CD1c-positive myeloid dendritic cell (primary cell): ENCODE data around the gene PSMA6.
"Not testable (repeated sequence)": the region's sequence is repeated elsewhere in the genome, so short reads cannot be mapped to it uniquely, and the experiment has no call there.

Experiments used
- DNase-seq: peaks from one replicate; pipeline ENCODE4 v3.0.0-alpha.2; 2016; ENCODE audit errors: extremely low spot score

The PSMA6 gene

DNA sequence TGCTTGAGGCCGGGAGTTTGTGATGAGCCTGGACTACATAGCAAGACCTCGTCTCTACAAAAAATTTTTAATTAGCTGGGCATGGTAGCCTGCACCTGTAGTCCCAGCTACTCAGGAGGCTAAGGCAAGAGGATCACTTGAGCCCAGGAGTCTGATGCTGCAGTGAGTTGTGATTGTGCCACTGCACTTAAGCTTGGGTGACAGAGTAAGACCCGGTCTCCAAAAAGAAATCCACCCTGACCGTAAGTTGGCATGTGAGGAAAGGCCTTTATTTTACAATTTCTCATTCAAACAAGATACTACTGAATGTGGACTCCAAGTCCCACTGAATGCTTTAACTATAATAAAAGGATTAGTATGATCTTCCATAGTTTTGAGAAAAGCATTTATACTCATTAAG lies 27.3 kb downstream of the PSMA6 start:
- no peak for DNase-seq

DNA sequence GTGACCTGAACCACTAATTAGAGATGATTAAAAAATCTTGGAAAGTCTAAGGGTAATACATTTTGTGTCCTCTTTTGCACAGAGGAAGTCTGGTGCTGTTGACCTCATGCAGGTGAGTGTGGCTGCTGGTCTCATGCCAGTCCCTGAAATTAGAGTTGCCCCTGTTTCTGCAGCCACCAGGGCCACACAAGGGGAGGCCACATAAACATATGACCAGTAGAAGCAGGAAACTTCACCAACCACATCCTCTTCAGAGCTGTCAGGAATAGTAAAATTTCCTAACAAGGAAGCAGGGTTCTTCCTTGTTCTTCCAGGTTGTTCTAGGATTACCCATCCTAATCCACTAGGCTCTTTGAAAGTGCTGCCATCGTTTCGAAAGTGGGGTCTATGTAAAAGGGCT lies 28.3 kb downstream of the PSMA6 start:
- DNase-seq = no peak

DNA sequence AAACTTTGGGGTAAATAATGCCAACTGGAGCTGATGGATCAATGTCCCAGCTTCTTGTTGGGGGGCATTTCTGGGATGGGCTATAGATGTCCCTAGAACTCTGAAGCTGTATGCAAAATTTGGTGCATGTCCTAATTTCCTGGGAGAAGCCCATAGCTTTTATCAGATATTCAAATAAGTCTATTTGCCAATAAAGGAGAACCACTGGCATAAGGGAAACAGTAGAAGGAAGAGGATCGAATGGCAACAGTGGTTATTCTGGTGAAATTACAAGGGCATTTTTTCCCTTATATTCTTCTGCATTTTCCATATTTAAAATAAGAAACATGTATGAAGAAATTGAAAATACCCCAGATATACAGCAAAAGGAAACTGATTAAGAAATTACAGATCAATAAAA lies 34.2 kb downstream of the PSMA6 start:
- DNase-seq = no peak

DNA sequence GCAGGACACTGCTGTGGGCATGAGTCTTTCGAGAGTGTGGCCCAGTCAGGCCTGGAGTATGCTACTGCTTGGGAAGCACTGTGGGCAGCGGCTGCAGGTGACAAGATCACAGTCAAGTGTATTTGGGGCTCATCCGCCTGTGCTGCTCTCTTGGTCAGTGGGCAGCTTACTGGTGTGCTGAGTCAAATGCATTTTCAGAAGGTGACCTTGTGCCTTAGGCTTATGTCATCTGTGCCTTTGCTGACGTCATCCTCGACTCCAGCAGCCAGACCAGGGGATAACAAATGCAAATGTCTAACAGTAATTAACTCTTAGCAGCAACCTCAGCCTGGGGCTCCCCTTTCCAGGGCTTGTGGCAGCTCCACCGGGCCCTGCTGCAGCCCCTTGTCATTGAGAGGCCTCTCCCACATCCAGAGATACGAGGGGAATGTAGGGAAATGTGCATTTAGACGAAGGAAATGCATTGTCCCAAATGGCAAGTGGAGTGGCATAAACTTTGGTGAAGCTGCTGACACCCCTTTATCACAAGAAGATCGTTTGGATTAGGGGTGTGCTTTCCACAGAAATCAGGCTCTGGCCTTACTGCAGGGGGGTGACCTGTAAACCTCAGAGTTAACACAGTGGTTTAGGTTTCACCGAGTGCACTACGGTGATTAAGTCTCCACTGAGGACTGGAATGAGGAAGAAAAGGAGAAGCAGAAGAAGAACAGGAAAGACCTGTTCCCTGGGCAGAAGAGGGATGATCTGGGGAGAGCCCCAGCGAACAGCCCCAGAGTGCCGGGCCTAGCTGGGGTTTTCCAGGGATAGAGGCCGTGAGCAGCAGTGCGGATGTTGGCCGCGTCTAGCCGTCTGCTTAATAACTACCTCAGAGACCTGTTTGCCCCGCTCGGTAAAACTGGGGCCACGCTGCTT lies 39.7 kb downstream of the PSMA6 start:
- DNase-seq = peak; percentile 61

DNA sequence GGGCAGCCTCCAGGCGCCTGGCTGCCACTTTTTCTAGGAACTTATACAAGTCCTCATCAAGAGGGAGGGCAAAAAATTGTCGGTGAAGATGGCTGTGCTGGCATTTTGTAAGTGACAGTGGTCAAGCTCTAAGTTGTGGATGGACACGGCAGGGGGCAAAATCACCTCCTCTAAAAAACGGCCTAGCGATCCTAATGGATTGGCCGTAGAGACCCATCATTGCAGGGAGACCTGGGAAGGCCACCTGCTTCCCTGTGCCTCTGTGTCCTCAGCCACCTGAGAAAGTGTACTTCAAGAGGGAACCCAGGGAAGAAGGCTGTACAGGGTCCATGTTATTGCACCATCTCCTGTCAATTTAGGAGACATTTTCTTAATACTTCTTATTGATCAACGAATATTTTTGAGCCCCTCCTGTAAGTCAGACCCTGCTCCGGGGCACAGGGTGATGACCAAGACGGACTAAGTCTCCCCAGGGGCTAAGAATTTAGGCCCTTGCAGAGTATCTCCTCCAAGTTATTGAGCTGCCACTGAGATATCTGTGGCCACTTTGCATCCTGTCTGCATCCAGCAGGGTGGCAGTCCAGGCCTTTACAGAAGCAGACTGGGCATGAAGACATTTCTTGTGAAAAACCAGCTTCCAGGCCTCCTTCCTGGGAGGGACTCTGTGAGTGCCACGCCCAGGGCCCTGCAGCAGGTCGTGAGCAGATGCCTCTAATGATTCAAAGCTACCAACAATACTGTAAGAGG lies 40.5 kb downstream of the PSMA6 start:
- DNase-seq = peak; percentile 69

DNA sequence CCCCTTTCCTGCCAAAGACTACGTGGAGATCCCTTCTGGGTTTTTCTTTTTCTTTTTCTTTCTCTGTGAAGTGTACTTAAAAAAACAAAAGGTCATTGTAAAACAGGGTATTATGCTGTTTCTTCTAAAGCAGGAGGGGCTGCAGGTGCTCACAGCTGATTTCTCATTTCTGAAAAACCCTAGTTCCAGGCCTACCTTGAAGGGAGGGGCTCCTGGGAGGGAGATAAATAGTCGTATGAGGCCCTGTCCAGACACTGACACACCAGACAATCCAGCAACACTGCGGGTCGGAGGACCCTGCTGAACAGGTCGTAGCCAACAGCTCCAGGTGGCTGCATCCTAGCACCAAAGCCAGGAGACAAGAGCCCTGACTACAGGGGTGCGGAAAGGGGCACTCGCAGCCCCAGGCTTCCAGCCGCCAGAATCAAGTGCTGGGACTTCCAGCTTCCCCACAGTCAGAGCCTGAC lies 41.1 kb downstream of the PSMA6 start:
- DNase-seq = no peak

DNA sequence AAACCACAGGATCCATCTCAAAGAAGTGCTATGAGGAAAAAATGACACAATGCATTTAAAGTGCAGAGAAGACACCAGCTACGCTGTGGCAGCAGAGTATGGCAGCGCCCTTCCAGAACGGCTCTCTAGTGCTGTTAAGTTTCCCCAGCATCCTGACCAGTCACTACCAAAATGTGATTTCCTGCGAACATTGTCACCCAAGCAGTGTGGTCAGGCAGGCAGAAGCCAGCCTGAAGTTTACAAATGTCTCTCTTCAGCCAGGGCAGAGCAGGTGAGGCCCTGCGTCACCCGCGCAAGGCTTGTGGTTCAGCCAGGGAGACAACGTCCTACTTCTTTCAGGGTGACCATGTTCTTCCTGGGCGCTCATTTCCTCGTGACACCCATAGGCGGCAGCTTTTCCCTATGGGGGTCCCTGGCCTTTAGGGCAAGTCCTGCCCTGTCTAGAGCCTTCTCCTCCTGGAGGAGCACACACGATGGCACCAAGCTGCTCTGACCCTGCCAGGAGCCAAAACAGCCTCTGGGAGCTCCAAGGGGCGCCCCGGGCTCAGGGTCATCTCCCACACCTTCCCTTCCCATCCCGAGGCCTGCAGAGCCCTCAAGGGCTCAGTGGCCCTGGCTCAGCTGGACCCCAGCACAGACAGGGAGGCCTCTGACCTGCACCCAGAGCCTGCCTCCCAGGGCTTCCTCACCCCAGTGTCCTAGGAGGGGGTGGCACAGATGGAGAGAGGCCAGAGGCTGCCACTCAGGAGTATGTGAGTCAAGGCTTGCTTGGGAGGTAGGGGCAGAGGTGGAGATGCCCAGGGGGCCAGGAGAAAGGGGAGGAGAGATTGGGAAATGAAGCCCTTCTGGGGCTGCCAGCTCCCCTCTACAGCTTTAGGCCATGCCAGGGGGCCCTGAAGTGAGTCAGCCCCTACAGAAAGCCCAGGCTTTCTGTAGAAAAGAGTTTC lies 41.9 kb downstream of the PSMA6 start:
- no peak for DNase-seq

DNA sequence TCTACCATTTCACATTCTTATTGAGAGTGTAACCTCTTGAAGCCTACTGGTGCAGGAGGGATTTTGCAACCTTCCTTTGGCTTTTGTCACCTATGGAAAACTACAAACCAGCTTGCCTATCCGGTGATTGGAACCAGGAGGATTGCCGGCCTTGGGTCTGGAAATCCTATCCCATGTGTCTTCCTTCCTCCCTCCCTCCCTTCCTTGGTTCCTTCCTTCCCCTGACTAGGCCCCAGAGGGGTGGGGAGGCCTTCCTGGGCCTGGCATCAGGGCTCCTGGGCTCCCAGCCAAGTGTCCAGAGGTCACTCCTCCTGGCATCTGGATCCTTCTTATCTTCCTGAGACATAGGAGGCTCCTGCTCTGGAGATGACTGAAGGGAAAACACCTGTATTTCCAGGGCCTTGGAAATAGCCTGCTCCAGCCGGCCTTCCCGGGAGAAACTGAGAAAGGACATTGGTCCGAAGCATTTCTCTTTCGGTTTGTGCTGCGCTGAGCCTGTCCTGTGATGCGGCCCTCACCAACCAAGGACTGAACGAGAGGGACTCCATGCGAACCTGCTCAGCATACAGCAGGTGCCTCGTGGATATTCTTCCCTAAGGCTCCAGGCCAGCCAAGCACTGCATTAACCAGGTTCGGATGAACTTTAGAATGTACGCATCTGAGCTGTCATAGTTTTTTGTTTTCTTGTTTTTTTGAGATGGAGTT lies 43.4 kb downstream of the PSMA6 start:
- DNase-seq = no peak

DNA sequence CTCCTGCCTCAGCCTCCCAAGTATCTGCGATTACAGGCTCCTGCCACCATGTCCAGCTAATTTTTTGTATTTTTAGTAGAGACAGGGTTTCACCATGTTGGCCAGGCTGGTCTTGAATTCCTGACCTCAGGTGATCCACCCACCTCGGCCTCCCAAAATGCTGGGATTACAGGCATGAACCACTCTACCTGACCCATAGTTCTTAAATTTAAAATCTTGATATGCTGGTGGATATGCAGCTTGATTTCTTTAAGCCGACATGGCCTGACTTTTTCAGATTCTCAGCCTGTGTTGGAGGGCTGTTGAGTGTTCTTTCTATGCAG lies 44.0 kb downstream of the PSMA6 start:
- DNase-seq = not testable (repeated sequence)

DNA sequence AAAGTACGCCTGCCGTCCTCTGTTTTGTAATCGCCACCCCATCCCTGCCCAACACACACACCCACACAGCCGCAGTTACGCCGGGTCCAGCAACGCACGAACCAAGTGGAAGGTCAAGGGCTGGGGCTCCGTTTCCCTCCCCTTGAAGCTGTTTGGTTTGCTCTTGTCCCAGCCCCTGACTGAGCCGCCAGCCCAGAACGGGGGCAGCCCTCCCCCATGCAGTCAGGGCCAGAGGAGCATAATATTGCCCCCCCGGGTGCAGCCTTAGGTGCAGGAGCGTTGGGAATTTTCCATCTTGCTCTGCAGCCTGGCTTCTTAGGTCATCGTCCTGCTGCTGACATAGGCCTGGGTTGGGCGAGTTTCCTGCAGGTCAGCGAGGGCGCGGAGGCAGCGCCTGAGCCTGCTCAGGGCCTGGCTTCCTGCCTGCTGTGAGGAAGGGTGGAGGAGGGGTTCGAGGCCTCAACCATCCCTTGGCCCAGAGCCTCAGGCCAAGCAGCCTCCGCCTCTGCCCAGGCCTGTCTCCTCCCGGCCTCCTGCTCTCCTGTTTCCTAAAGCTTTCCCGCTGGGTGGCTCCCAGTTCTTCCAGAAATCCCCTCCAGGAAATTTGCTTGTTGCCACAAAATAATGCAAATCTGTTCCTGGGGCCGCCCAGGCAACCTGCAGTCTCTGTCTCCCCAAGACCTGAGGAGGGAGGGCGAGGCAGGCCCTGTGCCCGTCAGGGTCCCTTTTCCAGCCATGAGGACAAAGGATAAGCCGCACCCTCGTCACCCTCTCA lies 44.5 kb downstream of the PSMA6 start:
- DNase-seq = peak; percentile 82

DNA sequence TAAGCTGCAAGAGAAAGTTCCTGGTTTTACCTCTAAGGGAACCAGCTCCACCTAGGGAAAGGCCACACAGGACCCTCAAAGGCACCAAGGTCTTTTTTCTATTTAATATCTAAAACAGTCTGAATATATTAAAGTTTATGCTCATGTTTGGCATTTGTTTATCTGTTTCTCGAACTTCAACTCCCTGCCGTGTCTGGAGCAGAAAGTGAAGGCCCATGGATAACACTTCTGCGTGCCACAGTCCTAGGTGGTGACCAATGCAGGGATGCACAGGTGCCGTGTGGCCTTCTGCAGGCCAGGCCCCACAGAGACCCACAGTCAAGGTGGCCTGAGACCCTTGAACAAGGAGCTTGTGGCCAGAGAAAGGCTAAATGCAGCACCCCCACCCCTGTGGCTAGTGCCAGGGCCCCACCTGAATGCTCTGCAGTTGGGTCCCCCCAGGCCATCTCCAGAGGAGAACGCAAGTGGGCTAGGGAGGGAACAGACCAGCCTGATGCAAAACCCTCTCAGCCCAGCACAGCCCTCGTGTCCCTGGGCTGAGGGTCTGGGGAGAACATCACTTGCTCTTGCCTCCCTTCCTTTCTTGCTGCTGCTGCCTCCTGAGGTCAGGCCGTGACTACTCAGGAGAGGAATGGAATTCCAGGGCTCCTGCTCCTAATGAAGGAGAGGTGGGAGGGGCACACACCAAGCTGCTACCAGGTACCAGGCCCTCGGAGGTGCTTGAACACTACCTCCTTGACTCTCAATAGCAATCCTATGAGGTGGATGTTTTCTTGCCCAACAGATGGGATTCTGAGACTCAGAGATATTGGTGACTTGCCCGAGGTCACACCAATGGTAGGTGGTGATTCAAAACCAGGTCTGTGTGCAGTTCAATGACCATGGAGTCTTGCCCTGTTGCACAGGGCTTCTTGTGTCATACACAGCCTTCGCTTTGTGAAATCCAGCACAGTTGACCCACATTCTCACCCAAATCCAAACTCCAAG lies 45.4 kb downstream of the PSMA6 start:
- no peak for DNase-seq

DNA sequence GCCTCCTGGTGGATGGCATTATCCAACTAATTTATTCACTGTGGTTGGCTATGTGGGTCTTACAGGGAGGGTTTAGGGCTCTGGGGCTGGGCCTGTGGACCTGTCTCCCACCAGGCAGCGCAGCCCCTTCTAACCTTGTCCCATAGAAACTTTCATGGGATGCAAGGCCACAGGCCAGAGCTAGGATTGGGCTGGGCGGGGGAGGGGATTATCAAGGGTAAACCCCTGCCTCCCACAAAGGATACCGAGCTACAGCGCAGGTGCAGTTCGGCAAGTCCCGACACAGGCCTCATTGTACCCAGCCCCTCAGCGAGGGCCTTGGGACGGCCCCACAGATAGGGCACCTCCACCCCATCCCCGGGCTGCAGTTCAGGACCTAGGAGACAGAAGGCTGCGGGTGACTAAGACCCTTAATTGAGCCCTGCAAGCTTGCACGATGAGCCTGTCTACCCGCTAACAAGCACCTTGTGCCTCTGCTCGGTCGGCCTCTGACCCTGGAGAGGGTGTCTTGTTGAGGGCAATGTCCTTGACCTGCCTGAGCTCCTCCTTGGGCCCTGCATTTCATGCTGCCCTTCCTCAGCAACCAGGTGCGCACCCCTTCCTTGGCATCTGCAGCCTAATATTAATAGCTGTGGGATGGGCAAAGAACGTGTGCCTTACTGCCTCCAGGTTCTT lies 46.7 kb downstream of the PSMA6 start:
- DNase-seq = no peak

DNA sequence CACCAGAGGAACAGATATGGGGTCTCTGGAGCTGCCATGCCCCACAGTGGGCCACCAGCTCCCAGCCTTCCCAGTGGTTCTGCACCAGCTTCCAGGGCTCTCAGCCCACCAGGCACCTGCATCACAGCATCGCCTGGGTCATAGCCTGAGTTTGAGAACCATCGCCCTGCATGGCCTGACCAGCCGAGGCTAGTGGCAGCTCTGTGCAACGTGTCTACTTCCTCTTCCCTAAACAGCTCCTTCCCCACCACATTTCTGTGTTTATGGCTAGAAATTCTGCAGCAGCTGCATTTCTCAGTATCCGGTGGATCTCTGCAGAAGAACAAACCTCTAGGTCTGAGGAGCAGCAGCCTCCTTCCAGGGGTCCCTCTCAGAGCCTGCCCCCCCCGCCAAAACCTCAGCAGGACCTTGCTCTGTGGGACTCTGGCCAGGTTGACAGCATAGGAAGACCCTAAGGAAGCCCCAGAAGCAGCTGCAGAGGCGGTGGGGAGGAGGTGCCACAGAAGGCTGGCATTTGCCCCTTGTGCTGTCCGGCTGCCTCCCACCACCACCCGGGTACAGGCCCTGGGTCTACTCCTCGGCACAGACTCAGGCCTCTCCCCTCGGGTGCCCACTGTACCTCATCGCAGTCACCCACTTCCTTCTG lies 47.7 kb downstream of the PSMA6 start:
- peak; percentile 80 for DNase-seq

DNA sequence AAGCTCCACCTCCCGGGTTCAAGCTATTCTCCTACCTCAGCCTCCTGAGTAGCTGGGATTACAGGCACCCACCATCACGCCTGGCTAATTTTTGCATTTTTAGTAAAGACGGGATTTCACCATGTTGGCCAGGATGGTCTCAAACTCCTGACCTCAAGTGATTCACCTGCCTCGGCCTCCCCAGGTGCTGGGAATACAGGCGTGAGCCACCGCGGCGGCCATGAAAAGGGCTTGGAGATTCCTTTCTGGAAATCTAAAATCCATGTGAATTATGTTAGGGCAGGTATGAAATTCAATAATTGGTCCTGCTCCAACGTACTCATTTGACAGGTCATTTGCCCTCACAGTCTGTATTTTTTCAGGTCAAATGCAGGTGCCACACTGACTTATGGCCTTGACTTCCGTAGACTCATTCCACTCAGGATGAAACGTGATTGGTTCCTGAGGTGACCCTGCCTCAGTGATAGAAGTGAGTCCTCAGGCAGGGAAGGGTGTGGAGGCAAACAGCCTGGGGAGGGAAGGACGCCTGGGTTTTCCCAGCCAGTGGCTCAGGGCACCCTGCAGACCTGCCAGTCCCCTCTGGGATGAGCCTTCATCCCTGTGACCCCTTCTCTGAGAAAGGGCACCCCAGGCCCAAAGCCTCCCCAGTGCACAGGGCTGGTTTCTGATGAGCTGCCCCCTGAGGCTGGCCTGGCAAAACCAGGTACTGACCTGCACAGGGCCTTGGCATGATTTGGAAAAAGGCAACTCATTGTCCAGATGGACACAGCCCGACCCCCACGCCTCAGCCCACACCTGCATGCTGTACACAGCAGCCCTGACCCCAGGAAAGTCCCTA lies 48.7 kb downstream of the PSMA6 start:
- DNase-seq = no peak

DNA sequence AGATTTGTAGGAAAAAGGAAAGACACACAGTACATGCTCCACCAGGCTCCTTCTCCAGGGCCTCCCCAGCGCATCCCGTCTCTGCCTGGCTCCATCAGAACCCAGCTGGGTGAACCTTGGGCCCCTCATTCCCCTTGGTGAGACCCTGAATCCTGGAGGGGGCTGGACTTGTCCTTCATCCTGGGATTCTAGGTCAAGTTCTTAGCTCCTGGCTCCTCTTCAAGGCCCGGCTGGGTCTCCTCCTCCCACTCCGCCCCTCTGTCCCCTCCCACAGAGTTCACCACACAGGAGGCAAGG lies 49.2 kb downstream of the PSMA6 start:
- DNase-seq = no peak

DNA sequence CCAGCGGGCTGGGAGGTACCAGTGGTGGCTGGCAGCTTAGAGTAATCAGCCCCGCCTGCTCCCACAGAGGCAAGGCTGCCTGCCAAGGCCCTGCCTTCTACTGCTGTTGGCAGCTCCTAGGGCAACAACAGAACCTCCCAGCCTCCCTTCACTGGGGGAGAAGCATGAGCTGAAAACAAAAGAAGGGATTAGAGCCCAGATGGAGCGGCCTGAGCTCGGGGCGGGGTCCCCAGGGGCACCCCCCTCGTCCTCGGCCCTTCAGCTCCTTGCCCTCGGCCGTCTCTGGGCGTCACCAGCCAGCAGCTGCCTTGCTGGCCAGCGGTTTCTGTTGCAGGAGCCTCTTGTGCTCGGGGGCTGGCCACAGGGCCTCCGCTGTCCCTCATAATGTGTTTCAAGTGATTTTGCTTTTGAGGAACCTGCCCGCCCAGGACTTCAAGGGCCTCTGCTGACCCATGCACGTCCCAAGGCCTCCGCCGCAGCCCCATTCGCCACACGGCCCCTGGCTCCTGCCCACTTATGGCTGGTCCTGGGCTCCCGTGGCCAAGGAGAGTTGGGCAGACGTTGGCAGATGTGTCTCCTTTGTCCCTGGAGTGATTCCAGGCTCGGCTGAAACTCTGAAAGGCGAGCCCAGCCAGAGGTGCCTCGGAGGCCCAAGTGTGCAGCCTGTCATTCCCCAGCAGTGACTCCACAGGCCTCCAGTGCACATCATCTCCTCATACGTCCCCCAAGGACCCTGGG lies 49.7 kb downstream of the PSMA6 start:
- DNase-seq = peak; percentile 68

DNA sequence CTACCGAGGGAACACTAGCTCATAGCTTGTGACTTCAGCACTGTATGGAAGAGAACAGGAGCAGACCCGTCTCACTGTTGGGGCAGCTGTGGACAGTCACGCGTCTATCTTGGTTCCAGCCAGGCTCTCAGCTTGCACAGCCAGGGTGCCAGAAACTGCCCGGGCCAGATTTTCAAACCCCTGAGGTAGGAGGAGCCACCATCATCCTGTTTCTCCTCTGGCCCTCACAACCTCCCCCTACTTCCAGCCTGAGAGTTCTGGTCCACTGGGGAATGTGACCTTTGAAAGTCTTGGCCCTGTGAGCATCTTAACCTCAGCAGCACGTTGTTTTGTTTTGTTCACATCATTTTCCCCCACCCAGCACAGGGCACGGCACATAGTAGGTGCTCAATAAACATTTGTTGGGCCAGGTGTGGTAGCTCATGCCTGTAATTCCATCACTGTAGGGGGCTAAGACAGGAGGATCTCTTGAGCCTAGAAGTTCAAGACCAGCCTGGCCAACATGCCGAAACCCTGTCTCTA lies 50.4 kb downstream of the PSMA6 start:
- DNase-seq = no peak
